RWPE2 (cell line): ENCODE measurements around the gene ZIC2.

Source experiments
- ATAC-seq: fragments of 200-7000 bp; cut with Tn5 transposase; 3 replicates; pipeline ENCODE4 v1.9.1; 2021; ENCODE audit warnings: low read depth
- DNase-seq: peaks from one replicate; pipeline ENCODE4 v3.0.0-alpha.2; 2020; ENCODE audit warnings: low spot score
- H3K27ac ChIP-seq: fragments of 450-650 bp; 2 replicates; pipeline ENCODE4 v1.5.1; 2017; ENCODE audit warnings: mild to moderate bottlenecking; ENCODE audit not compliant: poor library complexity, severe bottlenecking
- H3K27me3 ChIP-seq: fragments of 250-450 bp; sonication (Bioruptor Pico); 2 replicates; pipeline ENCODE4 v1.5.1; 2021; ENCODE audit warnings: mild to moderate bottlenecking, moderate library complexity; ENCODE audit not compliant: insufficient read depth, poor library complexity, severe bottlenecking
- H3K36me3 ChIP-seq: fragments of 250-450 bp; sonication (Bioruptor Pico); 2 replicates; pipeline ENCODE4 v1.5.1; 2020; ENCODE audit warnings: low read depth, mild to moderate bottlenecking, moderate library complexity
- H3K4me1 ChIP-seq: fragments of 250-450 bp; sonication (Bioruptor Pico); 2 replicates; pipeline ENCODE4 v1.5.1; 2021; ENCODE audit warnings: mild to moderate bottlenecking, moderate library complexity; ENCODE audit not compliant: insufficient read depth, poor library complexity, severe bottlenecking
- H3K4me3 ChIP-seq: fragments of 250-450 bp; sonication (Bioruptor Pico); 2 replicates; pipeline ENCODE4 v1.5.1; 2021; ENCODE audit warnings: mild to moderate bottlenecking, moderate library complexity; ENCODE audit not compliant: severe bottlenecking
- H3K9me3 ChIP-seq: fragments of 250-450 bp; sonication (Bioruptor Pico); 2 replicates; pipeline ENCODE4 v1.5.1; 2021; ENCODE audit warnings: mild to moderate bottlenecking, moderate library complexity; ENCODE audit not compliant: severe bottlenecking
- TF ChIP-seq, protein P1 (sequence below): fragments of 450-650 bp; IDR thresholded peaks from one replicate; pipeline ENCODE4 v1.5.1; 2017; ENCODE audit warnings: mild to moderate bottlenecking, moderate library complexity; ENCODE audit not compliant: poor library complexity, severe bottlenecking

ZIC2 gene

DNA sequence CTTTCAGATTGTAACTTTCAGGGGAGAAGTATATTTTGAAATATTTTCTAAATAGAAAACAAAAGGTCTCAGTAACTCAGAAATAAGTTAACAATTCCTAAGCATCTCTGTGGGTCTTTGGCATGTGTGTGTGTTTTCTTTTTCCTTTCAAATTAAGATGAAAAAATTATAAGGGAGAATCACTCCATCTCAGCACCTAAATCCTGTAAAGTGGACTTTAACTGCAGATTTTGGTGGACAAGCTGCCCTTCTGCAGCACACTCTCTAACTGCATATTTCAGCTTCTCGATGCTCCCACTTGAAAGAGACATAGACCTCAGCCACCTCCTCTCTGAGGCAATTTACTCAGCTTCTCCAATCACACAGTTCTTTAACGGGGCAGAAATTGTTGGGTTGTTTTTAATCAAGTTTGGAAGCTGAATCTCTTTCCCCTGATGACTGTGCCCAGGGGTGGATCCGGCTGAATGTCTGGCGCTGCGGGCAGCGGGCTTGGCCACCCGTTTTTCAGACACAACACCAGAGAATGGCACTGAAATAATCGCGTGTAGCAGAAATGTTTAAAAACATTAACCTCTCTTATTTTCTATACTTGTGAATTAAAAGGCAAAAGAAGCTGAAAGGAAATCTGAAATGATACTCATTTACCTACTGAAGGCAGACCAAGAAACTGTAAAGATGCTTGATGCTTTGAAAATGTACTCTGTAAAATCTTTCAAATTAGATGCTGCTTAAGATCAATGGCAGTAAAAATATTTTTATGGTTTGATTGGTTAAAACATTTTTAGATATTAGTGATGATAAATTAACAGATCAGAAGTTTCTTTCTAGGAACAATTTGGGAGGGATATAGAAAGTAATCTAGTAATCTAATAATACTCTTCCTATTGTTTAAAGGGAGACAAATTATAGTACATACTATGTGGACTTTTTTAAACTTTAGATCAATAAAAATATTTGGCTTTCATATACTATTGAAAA, 12.4 kb downstream of the ZIC2 start:
- no peaks in the 10 kb centered on the region for H3K9me3 ChIP-seq
- no peaks in the 10 kb centered on the region for H3K4me1 ChIP-seq
- H3K27me3 ChIP-seq, result peaks cover 98% of the 10 kb centered on the region
- H3K27ac ChIP-seq, result no peak overlapping the region
- H3K4me3 ChIP-seq, result no peak overlapping the region
- TF ChIP-seq, protein P1, sequence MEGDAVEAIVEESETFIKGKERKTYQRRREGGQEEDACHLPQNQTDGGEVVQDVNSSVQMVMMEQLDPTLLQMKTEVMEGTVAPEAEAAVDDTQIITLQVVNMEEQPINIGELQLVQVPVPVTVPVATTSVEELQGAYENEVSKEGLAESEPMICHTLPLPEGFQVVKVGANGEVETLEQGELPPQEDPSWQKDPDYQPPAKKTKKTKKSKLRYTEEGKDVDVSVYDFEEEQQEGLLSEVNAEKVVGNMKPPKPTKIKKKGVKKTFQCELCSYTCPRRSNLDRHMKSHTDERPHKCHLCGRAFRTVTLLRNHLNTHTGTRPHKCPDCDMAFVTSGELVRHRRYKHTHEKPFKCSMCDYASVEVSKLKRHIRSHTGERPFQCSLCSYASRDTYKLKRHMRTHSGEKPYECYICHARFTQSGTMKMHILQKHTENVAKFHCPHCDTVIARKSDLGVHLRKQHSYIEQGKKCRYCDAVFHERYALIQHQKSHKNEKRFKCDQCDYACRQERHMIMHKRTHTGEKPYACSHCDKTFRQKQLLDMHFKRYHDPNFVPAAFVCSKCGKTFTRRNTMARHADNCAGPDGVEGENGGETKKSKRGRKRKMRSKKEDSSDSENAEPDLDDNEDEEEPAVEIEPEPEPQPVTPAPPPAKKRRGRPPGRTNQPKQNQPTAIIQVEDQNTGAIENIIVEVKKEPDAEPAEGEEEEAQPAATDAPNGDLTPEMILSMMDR, result no peak
- H3K36me3 ChIP-seq, result no peaks in the 10 kb centered on the region
- ATAC-seq (no peak), DNase-seq (no peak)

DNA sequence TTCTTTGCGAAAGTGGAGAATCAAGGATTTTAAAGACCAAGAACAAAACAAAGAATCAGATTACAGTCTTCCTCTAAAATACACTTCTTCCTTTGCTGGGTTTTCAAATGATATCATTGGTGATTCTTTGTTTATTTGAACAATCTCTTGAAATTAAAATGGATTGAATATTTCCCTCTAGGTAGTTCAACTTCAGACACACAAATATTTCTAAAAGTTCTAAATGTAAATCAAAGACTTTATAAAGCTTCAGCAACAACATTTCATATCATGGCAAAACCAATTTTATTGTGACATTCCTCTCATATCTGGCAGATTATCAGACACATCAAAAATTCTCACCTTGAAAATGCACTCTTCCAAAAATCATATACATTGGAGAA, 13.0 kb downstream of the ZIC2 start:
- no peak for ATAC-seq
- no peaks in the 10 kb centered on the region for H3K4me1 ChIP-seq
- peaks cover 93% of the 10 kb centered on the region for H3K27me3 ChIP-seq
- no peak overlapping the region for H3K4me3 ChIP-seq
- no peak for DNase-seq
- no peaks in the 10 kb centered on the region for H3K9me3 ChIP-seq
- H3K27ac ChIP-seq, result no peak overlapping the region
- no peaks in the 10 kb centered on the region for H3K36me3 ChIP-seq
- TF ChIP-seq, protein P1, result no peak

DNA sequence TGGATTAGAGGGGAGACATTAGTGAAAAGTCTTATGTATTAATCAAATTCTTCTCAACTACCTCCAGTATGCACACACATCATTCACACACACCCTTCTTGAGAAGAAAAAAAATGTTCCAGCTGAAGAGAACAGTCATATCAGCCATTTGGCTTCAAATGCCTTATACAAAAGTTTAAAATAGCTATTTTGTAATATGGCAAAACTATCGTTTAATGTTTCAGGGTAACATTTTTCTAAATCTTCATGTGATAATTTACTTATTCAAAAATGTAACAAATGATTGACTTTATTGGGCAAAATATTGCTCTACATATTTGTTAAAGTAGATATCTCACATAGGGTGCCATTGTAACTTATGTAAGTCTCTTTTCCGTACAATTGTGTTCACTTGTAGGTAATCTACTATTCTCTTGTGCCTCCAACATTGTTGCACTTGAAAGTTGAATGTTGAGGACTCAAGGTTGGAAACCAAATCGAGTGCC, 13.6 kb downstream of the ZIC2 start:
- TF ChIP-seq, protein P1, result no peak
- Histone ChIP-seq H3K27me3 (peaks cover 88% of the 10 kb centered on the region), H3K4me3 (no peak overlapping the region)

DNA sequence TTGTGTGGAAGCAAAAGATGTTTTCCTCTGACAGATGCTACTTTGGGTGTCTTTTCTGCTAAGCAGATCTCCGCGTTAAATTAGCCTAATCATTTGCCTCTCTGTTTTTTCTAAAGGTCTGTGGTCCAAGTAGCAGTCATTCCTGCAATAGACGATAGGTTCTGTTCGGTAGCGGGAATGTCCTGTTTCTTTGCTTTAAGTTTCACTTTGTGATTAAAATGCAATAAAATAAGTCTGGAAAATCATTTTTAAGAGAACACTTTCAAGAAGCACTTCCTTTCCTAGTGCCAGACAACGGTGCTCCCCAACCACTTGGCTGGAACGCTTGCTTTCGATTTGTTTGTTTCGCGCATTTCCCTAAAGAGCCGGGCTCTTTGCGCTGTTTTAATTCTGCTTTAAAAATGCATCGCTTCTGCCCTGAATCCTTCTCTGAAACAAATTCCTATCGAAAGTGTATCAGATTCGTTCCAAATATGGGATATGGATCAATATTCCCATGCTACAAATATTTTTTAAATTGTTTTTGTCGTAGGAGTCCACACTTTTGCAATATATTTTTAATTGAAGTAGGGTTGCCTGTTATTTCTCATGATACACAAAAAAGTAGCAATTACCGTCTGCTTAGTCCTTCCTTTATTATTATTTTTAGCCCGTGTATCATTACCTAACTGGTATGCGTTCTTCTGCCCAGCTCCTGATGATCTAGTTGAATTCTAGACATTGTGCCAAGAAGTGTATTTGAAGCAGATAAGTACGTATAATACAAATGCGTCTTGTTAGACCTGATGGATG, 14.2 kb downstream of the ZIC2 start:
- Histone ChIP-seq H3K36me3 (no peaks in the 10 kb centered on the region), H3K27ac (no peak overlapping the region), H3K4me3 (no peak overlapping the region), H3K27me3 (peaks cover 82% of the 10 kb centered on the region), H3K4me1 (no peaks in the 10 kb centered on the region), H3K9me3 (no peaks in the 10 kb centered on the region)
- TF ChIP-seq, protein P1, result no peak
- DNase-seq (no peak), ATAC-seq (no peak)

More for the DNA sequence above, 13.6 kb downstream of the ZIC2 start:
- no peak for DNase-seq
- no peaks in the 10 kb centered on the region for H3K36me3 ChIP-seq
- H3K27ac ChIP-seq, result no peak overlapping the region
- ATAC-seq, result no peak
- H3K4me1 ChIP-seq, result no peaks in the 10 kb centered on the region
- H3K9me3 ChIP-seq, result no peaks in the 10 kb centered on the region
